RWPE2 (cell line): ENCODE data around the gene GRK3.
"Not testable (repeated sequence)": the region's sequence is repeated elsewhere in the genome, so short reads cannot be mapped to it uniquely, and the experiment has no call there.

Experiments
- ATAC-seq: fragments of 200-7000 bp; cut with Tn5 transposase; 3 replicates; pipeline ENCODE4 v1.9.1; 2021; ENCODE audit warnings: low read depth
- DNase-seq: peaks from one replicate; pipeline ENCODE4 v3.0.0-alpha.2; 2020; ENCODE audit warnings: low spot score
- H3K27ac ChIP-seq: fragments of 450-650 bp; 2 replicates; pipeline ENCODE4 v1.5.1; 2017; ENCODE audit warnings: mild to moderate bottlenecking; ENCODE audit not compliant: poor library complexity, severe bottlenecking
- H3K27me3 ChIP-seq: fragments of 250-450 bp; sonication (Bioruptor Pico); 2 replicates; pipeline ENCODE4 v1.5.1; 2021; ENCODE audit warnings: mild to moderate bottlenecking, moderate library complexity; ENCODE audit not compliant: insufficient read depth, poor library complexity, severe bottlenecking
- H3K36me3 ChIP-seq: fragments of 250-450 bp; sonication (Bioruptor Pico); 2 replicates; pipeline ENCODE4 v1.5.1; 2020; ENCODE audit warnings: low read depth, mild to moderate bottlenecking, moderate library complexity
- H3K4me1 ChIP-seq: fragments of 250-450 bp; sonication (Bioruptor Pico); 2 replicates; pipeline ENCODE4 v1.5.1; 2021; ENCODE audit warnings: mild to moderate bottlenecking, moderate library complexity; ENCODE audit not compliant: insufficient read depth, poor library complexity, severe bottlenecking
- H3K4me3 ChIP-seq: fragments of 250-450 bp; sonication (Bioruptor Pico); 2 replicates; pipeline ENCODE4 v1.5.1; 2021; ENCODE audit warnings: mild to moderate bottlenecking, moderate library complexity; ENCODE audit not compliant: severe bottlenecking
- H3K9me3 ChIP-seq: fragments of 250-450 bp; sonication (Bioruptor Pico); 2 replicates; pipeline ENCODE4 v1.5.1; 2021; ENCODE audit warnings: mild to moderate bottlenecking, moderate library complexity; ENCODE audit not compliant: severe bottlenecking
- CTCF ChIP-seq: fragments of 450-650 bp; IDR thresholded peaks from one replicate; pipeline ENCODE4 v1.5.1; 2017; ENCODE audit warnings: mild to moderate bottlenecking, moderate library complexity; ENCODE audit not compliant: poor library complexity, severe bottlenecking

GRK3 gene

GRCh38 chr22:25704701-25705100 is 140.2 kb downstream of the GRK3 start:
- no peaks in the 10 kb centered on the region for H3K9me3 ChIP-seq
- no peak for TF ChIP-seq CTCF
- no peaks in the 10 kb centered on the region for H3K36me3 ChIP-seq
- H3K4me3 ChIP-seq, result no peak overlapping the region
- H3K4me1 ChIP-seq, result no peaks in the 10 kb centered on the region
- DNase-seq, result no peak
- no peak overlapping the region for H3K27ac ChIP-seq
- no peak for ATAC-seq
- H3K27me3 ChIP-seq, result no peaks in the 10 kb centered on the region

GRCh38 chr22:25706197-25706596 is 141.7 kb downstream of the GRK3 start:
- Histone ChIP-seq H3K9me3 (no peaks in the 10 kb centered on the region), H3K27ac (no peak overlapping the region), H3K4me1 (no peaks in the 10 kb centered on the region), H3K36me3 (no peaks in the 10 kb centered on the region), H3K27me3 (no peaks in the 10 kb centered on the region), H3K4me3 (no peak overlapping the region)
- no peak for TF ChIP-seq CTCF
- no peak for ATAC-seq
- no peak for DNase-seq

- not testable (repeated sequence) for H3K4me3 ChIP-seq, DNase-seq, H3K27ac ChIP-seq, H3K27me3 ChIP-seq, H3K4me1 ChIP-seq, H3K36me3 ChIP-seq, ATAC-seq, H3K9me3 ChIP-seq
These were observed 144.0 kb downstream of the GRK3 start for GRCh38 chr22:25708430-25708829.

GRCh38 chr22:25709758-25710157 is 145.3 kb downstream of the GRK3 start:
- no peaks in the 10 kb centered on the region for H3K27me3 ChIP-seq
- H3K4me1 ChIP-seq, result no peaks in the 10 kb centered on the region
- no peak overlapping the region for H3K27ac ChIP-seq
- H3K9me3 ChIP-seq, result no peaks in the 10 kb centered on the region
- ATAC-seq, result no peak
- DNase-seq, result no peak
- H3K36me3 ChIP-seq, result no peaks in the 10 kb centered on the region
- TF ChIP-seq CTCF, result no peak
- H3K4me3 ChIP-seq, result no peak overlapping the region

GRCh38 chr22:25710501-25710900 is 146.0 kb downstream of the GRK3 start:
- DNase-seq, result no peak
- no peaks in the 10 kb centered on the region for H3K27me3 ChIP-seq

More at GRCh38 chr22:25710501-25710900, 146.0 kb downstream of the GRK3 start:
- no peak for TF ChIP-seq CTCF
- no peak for ATAC-seq
- Histone ChIP-seq H3K4me1 (no peaks in the 10 kb centered on the region), H3K27ac (no peak overlapping the region), H3K9me3 (no peaks in the 10 kb centered on the region), H3K4me3 (no peak overlapping the region), H3K36me3 (no peaks in the 10 kb centered on the region)
